WTC11 (cell line): ENCODE results near the gene NAPB.

Experiments used
- GABPB1 ChIP-seq: sonication (generic); formaldehyde crosslinking; IDR thresholded peaks from 2 replicates; pipeline ENCODE4 v1.8.1; 2023; ENCODE audit warnings: mild to moderate bottlenecking, missing genetic modification reagents
- NR2C2 ChIP-seq: sonication (generic); formaldehyde crosslinking; IDR thresholded peaks from 2 replicates; pipeline ENCODE4 v1.8.0; 2022; ENCODE audit warnings: mild to moderate bottlenecking, missing genetic modification reagents
- OVOL2 ChIP-seq: fragments of 250-450 bp; sonication (Bioruptor Pico); IDR thresholded peaks from 2 replicates; pipeline ENCODE4 v1.9.0; 2021; ENCODE audit warnings: mild to moderate bottlenecking, borderline replicate concordance
- SP1 ChIP-seq: sonication (generic); formaldehyde crosslinking; conservative IDR thresholded peaks from 2 replicates; pipeline ENCODE4 v1.8.1; 2022; ENCODE audit warnings: missing genetic modification reagents
- ZNF219 ChIP-seq: sonication (generic); formaldehyde crosslinking; IDR thresholded peaks from 2 replicates; pipeline ENCODE4 v1.8.0; 2023; ENCODE audit warnings: missing genetic modification reagents, mild to moderate bottlenecking, borderline replicate concordance
- ZNF232 ChIP-seq: sonication (generic); formaldehyde crosslinking; IDR thresholded peaks from 2 replicates; pipeline ENCODE4 v1.8.0; 2022; ENCODE audit warnings: mild to moderate bottlenecking, missing genetic modification reagents
- ZNF416 ChIP-seq: fragments of 250-450 bp; sonication (Bioruptor Pico); IDR thresholded peaks from 2 replicates; pipeline ENCODE4 v1.9.0; 2021; ENCODE audit warnings: mild to moderate bottlenecking, inconsistent platforms
- TF ChIP-seq, protein P1 (sequence below): fragments of 200-600 bp; IDR thresholded peaks from 2 replicates; pipeline ENCODE4 v1.8.0; 2022; ENCODE audit warnings: antibody characterized with exemption
- TF ChIP-seq, protein P2 (sequence below): sonication (generic); formaldehyde crosslinking; IDR thresholded peaks from 2 replicates; pipeline ENCODE4 v1.8.0; 2022; ENCODE audit warnings: mild to moderate bottlenecking, missing genetic modification reagents
- TF ChIP-seq, protein P3 (sequence below): sonication (generic); formaldehyde crosslinking; IDR thresholded peaks from 2 replicates; pipeline ENCODE4 v1.8.0; 2023; ENCODE audit warnings: missing genetic modification reagents, mild to moderate bottlenecking, borderline replicate concordance
- TF ChIP-seq, protein P4 (sequence below): sonication (generic); formaldehyde crosslinking; IDR thresholded peaks from 2 replicates; pipeline ENCODE4 v1.8.1; 2022; ENCODE audit warnings: mild to moderate bottlenecking, moderate library complexity, missing genetic modification reagents
- TF ChIP-seq, protein P5 (sequence below): sonication (generic); formaldehyde crosslinking; IDR thresholded peaks from 2 replicates; pipeline ENCODE4 v1.8.0; 2022; ENCODE audit warnings: mild to moderate bottlenecking, missing genetic modification reagents

DNA sequence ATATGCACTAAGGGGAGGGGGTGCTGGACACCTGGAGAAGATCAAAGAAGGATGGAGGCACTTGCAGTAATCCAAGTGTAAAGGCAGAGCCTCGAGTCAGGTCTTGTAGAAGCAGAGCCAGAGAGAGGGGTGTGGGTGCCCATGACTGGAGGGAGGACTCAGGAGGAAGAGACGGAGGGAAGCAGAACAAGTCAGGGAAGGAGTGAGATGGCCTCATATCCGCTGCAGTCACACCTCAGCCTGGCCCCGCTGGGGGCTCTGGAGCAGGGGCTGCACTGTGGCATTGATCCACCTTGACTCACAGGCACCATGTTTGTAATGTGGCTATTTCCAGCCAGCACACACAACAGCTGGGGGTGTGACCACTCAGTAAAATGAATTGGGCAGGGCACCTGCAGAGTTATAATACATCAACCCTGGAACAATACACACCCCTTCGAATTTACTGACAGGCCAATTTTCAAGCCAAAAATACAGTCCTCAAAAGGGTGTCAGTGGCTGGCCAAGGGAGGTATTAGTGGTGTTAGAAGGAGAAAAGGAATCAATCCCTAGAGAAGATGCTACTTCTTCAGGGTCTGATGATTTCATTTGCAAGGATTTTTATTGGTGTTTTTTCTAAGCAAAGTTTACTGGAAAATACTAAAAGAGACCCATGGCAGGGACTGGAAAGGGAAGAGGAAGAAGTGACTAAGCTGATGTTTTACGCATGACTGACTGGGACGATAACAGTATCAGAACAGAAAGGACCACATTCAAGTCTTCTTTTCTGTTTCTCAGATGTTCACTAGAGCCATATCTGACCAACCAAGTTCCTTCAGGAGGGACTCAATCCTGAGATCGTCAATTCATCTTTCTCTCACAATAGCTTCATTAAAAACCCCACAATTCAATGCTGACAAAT, 89.6 kb downstream of the NAPB start:
- TF ChIP-seq OVOL2, result no peak
- TF ChIP-seq, protein P1, sequence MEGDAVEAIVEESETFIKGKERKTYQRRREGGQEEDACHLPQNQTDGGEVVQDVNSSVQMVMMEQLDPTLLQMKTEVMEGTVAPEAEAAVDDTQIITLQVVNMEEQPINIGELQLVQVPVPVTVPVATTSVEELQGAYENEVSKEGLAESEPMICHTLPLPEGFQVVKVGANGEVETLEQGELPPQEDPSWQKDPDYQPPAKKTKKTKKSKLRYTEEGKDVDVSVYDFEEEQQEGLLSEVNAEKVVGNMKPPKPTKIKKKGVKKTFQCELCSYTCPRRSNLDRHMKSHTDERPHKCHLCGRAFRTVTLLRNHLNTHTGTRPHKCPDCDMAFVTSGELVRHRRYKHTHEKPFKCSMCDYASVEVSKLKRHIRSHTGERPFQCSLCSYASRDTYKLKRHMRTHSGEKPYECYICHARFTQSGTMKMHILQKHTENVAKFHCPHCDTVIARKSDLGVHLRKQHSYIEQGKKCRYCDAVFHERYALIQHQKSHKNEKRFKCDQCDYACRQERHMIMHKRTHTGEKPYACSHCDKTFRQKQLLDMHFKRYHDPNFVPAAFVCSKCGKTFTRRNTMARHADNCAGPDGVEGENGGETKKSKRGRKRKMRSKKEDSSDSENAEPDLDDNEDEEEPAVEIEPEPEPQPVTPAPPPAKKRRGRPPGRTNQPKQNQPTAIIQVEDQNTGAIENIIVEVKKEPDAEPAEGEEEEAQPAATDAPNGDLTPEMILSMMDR, result no peak
- no peak for TF ChIP-seq SP1 (CRISPR knock-in tag)
- TF ChIP-seq, protein P2, sequence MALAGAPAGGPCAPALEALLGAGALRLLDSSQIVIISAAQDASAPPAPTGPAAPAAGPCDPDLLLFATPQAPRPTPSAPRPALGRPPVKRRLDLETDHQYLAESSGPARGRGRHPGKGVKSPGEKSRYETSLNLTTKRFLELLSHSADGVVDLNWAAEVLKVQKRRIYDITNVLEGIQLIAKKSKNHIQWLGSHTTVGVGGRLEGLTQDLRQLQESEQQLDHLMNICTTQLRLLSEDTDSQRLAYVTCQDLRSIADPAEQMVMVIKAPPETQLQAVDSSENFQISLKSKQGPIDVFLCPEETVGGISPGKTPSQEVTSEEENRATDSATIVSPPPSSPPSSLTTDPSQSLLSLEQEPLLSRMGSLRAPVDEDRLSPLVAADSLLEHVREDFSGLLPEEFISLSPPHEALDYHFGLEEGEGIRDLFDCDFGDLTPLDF (CRISPR knock-in tag), result no peak
- TF ChIP-seq, protein P3, sequence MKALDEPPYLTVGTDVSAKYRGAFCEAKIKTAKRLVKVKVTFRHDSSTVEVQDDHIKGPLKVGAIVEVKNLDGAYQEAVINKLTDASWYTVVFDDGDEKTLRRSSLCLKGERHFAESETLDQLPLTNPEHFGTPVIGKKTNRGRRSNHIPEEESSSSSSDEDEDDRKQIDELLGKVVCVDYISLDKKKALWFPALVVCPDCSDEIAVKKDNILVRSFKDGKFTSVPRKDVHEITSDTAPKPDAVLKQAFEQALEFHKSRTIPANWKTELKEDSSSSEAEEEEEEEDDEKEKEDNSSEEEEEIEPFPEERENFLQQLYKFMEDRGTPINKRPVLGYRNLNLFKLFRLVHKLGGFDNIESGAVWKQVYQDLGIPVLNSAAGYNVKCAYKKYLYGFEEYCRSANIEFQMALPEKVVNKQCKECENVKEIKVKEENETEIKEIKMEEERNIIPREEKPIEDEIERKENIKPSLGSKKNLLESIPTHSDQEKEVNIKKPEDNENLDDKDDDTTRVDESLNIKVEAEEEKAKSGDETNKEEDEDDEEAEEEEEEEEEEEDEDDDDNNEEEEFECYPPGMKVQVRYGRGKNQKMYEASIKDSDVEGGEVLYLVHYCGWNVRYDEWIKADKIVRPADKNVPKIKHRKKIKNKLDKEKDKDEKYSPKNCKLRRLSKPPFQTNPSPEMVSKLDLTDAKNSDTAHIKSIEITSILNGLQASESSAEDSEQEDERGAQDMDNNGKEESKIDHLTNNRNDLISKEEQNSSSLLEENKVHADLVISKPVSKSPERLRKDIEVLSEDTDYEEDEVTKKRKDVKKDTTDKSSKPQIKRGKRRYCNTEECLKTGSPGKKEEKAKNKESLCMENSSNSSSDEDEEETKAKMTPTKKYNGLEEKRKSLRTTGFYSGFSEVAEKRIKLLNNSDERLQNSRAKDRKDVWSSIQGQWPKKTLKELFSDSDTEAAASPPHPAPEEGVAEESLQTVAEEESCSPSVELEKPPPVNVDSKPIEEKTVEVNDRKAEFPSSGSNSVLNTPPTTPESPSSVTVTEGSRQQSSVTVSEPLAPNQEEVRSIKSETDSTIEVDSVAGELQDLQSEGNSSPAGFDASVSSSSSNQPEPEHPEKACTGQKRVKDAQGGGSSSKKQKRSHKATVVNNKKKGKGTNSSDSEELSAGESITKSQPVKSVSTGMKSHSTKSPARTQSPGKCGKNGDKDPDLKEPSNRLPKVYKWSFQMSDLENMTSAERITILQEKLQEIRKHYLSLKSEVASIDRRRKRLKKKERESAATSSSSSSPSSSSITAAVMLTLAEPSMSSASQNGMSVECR (CRISPR knock-in tag), result no peak
- no peak for TF ChIP-seq ZNF232 (CRISPR knock-in tag)
- no peak for TF ChIP-seq ZNF416
- TF ChIP-seq, protein P4, sequence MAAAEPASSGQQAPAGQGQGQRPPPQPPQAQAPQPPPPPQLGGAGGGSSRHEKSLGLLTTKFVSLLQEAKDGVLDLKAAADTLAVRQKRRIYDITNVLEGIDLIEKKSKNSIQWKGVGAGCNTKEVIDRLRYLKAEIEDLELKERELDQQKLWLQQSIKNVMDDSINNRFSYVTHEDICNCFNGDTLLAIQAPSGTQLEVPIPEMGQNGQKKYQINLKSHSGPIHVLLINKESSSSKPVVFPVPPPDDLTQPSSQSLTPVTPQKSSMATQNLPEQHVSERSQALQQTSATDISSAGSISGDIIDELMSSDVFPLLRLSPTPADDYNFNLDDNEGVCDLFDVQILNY (CRISPR knock-in tag), result no peak
- TF ChIP-seq GABPB1 (CRISPR knock-in tag), result no peak
- TF ChIP-seq, protein P5, sequence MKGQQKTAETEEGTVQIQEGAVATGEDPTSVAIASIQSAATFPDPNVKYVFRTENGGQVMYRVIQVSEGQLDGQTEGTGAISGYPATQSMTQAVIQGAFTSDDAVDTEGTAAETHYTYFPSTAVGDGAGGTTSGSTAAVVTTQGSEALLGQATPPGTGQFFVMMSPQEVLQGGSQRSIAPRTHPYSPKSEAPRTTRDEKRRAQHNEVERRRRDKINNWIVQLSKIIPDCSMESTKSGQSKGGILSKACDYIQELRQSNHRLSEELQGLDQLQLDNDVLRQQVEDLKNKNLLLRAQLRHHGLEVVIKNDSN, result no peak
- TF ChIP-seq ZNF219 (CRISPR knock-in tag), result no peak
- TF ChIP-seq NR2C2 (CRISPR knock-in tag), result no peak
